Measurements from ENCODE around the gene WRAP73.
A peak's percentile ranks its signal among the peaks of the same experiment; 100 is the strongest.

Gene WRAP73

GRCh38 chr1:3649342-3650247 is at the start of gene WRAP73:
TSS of gene WRAP73 (minus strand) at chr1:3650103. CDS start at chr1:3649999, 104 bp downstream.
- DNase-seq, result peak; percentile 83 to 86

- no peak for DNase-seq
Measured at GRCh38 chr1:3699596-3699995, 49.7 kb upstream of the WRAP73 start.

DNA sequence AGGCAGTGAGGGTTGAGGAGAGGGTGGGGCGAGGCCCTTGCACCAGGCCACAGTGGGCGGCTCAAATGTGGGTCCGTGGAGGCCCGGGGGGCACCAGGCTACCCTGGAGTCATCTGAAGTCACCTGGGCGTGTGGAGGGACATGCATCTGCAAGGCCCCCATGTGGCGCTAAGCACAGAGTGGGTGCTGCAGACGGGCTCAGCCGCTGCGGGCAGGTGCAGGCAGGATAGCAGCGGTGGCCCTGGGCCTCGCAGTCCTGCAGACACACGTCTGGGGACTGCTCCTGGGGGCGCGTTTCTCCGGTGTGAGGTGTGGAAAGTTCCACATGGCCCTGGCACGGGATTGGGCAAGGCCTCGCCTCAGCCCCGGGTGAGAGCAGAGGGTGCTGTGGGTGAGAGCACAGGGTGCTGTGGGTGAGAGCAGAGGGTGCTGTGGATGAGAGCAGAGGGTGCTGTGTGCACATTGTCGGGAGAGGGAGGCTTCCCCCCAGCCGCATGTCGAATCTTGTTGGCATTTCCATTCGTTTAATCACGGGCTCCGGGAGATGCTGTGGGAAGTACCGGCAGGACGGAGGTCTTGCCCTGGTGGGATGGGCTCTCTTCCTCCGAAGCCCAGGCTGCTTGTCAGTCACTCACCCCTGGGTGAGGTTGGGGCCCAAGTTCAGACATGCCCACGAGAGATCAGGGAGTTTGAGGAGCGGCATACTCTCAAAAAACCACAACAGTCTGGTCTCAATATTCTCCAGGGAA is 48.9 kb upstream of the WRAP73 start:
- DNase-seq, result no peak

DNA sequence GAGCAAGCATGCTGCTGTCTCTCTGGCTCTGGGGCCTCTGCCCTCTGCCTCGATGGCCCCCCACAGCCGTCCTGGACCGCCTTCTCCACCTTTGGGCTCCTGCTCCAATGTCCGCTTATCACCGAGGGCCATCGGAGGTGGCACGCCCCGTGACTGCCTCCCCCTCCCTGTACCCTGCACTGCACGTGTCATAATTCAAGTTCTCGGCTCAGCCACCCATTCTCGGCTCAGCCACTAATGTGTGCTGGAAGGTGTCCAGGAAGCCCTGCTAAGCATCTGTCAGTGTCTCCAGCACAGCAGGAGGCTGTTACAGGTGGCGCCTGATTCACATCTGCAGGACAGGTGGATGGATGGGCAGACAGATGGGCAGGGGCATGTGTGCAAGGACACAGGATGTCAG is 47.9 kb upstream of the WRAP73 start:
- DNase-seq, result no peak

DNA sequence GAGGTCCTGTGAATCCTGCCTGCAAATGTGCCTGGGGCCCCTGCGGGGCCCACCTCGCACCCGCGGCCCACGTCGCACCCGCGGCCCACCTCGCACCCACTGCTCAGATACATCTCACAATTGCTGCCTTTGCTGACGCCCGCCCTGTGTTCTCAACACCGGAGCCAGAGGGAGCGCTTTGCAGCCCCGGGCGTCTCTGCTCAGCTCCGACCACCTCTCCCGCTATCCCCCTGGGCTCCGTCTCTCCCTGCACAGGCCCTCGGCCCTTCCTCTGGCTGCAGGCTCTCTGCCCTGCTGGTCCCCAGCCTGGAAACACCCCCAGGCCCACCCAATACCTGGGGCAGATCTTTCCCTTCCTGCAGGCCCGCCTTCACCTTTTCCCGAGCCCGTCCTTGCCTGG is 47.2 kb upstream of the WRAP73 start:
- DNase-seq, result no peak

GRCh38 chr1:3696689-3697088 is 46.8 kb upstream of the WRAP73 start:
- no peak for DNase-seq

GRCh38 chr1:3695326-3696217 is 45.7 kb upstream of the WRAP73 start:
- DNase-seq, result no peak

- DNase-seq, result no peak
Measured at GRCh38 chr1:3693321-3693720, 43.4 kb upstream of the WRAP73 start.

DNA sequence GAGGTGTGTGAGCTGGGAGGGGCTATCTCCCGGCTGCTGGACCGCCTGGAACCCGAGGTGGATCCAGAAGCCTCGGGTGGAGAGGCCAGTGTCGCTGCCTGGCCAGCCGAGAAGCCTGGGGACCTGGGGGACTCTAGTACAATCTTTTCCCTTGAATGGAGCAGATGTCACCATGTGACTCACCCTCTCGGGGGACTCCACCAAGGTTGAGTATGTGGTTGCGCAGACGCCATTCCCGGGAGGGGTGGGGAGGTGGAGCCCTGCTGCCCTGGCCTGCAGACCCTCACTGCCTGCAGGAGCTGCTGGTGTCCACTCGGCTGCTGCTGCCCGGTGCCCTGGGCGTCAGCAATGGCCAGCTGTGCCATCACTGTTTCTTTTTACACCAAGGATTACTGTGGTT is 42.7 kb upstream of the WRAP73 start:
- no peak for DNase-seq

DNA sequence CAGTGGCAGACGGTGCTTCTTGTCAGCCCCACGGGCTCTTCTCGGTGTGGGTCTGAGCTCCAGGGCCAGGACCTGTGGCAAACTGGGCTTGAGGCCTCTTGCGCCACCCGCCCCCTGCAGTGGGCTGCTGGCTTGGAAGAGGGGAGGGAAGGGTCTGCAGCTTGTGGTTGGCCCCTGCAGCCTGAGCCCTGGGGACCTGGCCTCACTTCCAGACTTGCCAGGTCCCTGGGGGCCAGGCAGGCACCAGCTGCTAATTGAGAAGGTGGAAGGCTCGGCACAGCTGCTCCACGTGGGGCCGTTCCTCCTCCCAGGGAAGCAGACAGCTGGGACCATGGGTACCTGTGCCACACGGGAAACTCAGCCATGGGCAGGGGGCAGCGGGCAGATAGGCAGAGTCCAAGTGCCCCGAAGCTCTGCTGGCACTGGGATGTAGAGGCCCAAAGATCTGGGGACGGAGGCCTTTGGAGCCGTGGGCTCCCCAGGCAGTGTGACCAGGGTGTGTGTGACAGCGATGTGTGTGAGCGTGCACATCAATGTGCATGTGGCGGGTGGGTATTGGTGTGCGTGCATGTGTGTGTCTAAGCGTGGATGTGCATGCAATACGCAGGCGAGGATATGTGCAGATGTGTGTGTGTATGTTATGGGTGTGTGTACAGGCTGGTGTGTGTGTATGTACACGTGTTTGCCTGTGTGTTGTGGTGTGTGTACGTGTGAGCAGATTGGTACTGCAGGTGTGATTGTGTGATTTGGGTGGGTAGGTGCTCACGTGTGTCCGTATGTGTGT is 41.7 kb upstream of the WRAP73 start:
- no peak for DNase-seq

GRCh38 chr1:3690282-3691065 is 40.6 kb upstream of the WRAP73 start:
- DNase-seq, result no peak

DNA sequence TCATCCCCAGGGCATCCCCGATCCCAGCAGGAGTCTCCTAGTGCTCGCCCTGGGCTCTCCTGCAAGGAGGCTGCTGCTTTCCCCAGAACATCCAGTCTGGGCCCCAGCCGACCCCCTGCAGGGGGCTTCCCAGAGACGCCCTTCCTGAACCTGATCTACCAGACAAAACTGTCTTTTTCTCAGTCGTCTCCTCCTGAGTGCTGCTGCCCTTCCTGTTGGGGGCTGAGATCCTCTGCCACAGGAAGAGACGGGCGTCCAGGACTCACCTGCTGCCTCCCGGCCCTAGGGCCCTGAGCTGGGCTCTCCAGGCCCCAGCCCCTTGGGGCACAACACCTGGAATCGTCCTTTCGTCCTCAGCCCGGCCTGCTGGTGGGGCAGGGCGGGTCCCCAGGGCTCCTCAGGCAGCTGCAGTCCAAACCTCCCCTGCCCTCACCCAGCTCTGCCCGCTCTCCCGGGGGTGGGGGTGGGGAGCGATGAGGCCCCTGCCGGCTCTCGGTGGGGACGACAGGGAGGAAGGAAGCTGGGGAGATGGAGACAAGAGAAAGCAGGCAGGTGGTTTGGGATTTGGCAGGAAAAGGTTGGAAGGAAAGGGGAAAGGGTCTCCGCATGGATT is 39.3 kb upstream of the WRAP73 start:
- no peak for DNase-seq

GRCh38 chr1:3688356-3689137 is 38.6 kb upstream of the WRAP73 start:
- DNase-seq, result no peak

- DNase-seq, result no peak
Measured at GRCh38 chr1:3687504-3687903, 37.6 kb upstream of the WRAP73 start.

GRCh38 chr1:3685906-3686305 is 36.0 kb upstream of the WRAP73 start:
- DNase-seq, result no peak

GRCh38 chr1:3685222-3685621 is 35.3 kb upstream of the WRAP73 start:
- DNase-seq, result no peak

DNA sequence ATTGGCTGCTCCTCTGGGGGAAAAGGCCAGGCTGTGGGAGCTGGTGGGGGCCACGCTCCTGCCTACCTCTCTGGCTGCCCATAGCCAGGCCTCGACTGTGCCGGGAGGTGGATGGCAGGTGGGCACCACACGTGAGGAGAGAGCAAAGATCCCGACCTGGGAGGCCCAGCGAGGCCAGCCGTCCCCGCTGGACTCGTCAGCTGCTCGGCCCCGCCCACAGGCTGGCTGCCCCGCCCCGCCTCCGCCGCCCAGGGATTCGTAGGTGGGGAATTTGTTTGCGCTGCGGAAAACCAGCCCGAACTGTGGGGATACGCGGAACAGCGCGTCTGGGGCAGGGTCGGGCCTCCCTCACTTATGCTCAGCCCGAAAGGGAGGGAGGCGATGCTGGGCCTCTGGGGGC is 34.1 kb upstream of the WRAP73 start:
- DNase-seq, result no peak

DNA sequence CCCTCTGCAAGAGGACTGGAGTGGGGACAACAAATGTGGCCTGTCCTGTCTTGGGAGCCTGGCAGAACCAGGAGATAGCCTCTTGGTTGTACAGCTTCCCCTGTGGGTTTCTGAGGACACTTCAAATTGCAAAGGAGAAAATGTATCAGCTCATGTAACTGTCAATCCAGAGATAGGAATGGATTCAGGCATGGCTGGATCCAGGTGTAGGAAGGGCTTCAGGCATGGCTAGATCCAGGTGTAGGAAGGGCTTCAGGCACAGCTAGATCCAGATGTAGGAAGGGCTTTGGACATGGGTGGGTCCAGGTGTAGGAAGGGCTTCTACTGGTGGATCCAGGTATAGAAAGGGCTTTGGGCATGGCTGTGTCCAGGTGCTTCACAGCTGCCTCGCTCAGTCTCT is 33.3 kb upstream of the WRAP73 start:
- no peak for DNase-seq

DNA sequence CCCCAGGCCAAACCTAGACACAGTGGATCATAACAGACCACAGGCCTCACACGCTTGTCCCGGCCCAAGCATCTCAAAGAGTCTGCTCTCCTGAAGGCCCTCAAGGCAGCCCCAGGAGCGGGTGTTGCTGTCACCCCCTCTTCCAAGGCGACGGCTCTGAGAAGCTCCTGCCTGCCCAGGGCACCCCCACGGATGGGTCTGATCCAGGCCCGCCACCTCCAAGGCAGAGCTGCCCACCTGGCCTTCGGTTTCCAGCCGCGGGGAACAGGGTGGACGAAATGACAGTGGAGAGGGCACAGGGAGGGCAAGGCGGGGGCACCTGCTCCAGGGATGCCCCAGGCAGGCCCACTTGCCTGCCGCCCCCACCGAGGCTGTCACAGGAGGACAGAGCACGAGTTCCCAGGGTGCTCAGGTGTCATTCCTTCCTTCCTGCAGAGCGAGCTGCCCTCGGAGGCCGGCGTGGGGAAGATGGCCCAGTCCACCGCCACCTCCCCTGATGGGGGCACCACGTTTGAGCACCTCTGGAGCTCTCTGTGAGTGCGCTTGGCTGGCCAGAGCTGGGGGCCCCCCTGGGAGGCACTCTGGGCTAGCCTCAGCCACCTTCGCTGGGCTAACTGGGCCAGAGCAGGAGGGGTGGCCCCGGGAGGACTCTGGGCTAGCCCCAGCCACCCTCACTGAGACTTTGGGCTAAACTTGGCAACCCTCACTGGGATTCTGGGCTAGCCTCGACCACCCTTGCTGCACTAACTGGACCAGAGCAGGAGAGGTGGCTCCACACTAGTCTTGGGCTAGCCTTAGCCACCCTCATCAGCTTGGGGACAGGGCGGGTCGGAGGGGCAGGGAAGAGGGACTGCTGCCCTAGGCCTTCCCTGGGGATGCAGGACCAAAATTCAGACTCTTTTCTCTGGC is 32.2 kb upstream of the WRAP73 start:
- DNase-seq, result no peak
